Keratinocyte (primary cell): ENCODE data around the gene CFHR5.

Experiments used
- CTCF ChIP-seq, 3 experiments: IDR thresholded peaks in 1 of 3; conservative IDR thresholded peaks in 1 of 3; optimal IDR thresholded peaks in 1 of 3; 2 replicates in 2 of 3; 3 replicates in 1 of 3; pipeline versions ENCODE3 to v1.5.1; 2011; ENCODE audit warnings: low read length in 3 of 3, mild to moderate bottlenecking in 3 of 3, moderate library complexity in 2 of 3, control low read depth in 1 of 3, inconsistent platforms in 1 of 3; ENCODE audit not compliant: insufficient read depth in 2 of 3; ENCODE audit errors: extremely low read depth in 1 of 3
- EZH2 ChIP-seq: IDR thresholded peaks from one replicate; pipeline ENCODE4 v1.6.1; 2012; ENCODE audit warnings: inconsistent platforms, mild to moderate bottlenecking, low read length, moderate library complexity

DNA sequence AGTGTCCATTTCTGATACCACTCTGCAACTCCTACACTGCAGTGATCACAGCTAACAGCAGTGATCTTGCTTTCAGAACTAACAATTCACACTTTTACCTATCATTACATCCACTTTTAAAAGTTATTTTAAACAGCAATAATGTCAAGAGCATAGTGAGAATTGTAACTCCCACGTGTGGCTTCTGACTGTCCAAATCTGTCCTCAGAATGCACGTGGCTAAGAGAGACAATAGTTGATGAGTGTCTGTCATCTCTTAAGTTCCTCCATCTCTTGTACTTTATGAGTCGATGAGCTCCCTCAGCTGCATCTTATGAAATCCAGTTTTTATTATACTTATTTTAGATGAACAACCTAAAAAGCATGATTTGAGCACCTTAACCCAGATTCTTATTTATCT lies 16.5 kb upstream of the CFHR5 start:
- TF ChIP-seq CTCF (optimal IDR thresholded peaks at IDR 0.05 in 1 of 3, IDR thresholded peaks at IDR 0.05 in 1 of 3, conservative IDR thresholded peaks at IDR 0.05 in 1 of 3; ENCODE audit: extremely low read depth in 1 of 3, insufficient read depth in 2 of 3, low read length in 3 of 3), result no peak
- TF ChIP-seq EZH2, result no peak
